ENCODE measurements around the gene BHLHE23.
"Not testable (repeated sequence)": the region's sequence is repeated elsewhere in the genome, so short reads cannot be mapped to it uniquely, and the experiment has no call there.

Gene BHLHE23

GRCh38 chr20:63042448-63043071, 35.8 kb upstream of the BHLHE23 start:
- DNase-seq = no peak

- no peak for DNase-seq
Observed at GRCh38 chr20:63041776-63042175, 35.0 kb upstream of the BHLHE23 start.

GRCh38 chr20:63037669-63038268, 31.0 kb upstream of the BHLHE23 start:
- DNase-seq = no peak

- no peak for DNase-seq
Observed at GRCh38 chr20:63036291-63036690, 29.5 kb upstream of the BHLHE23 start.

- no peak for DNase-seq
Observed at GRCh38 chr20:63035603-63036185, 28.9 kb upstream of the BHLHE23 start.

GRCh38 chr20:63034710-63035602, 28.2 kb upstream of the BHLHE23 start:
- not testable (repeated sequence) for DNase-seq

- DNase-seq = no peak
Observed at GRCh38 chr20:63033794-63034709, 27.3 kb upstream of the BHLHE23 start.

- no peak for DNase-seq
Observed at GRCh38 chr20:63032861-63033793, 26.4 kb upstream of the BHLHE23 start.

GRCh38 chr20:63032026-63032800, 25.4 kb upstream of the BHLHE23 start:
- no peak for DNase-seq

GRCh38 chr20:63031251-63032014, 24.7 kb upstream of the BHLHE23 start:
- no peak for DNase-seq

- no peak for DNase-seq
Observed at GRCh38 chr20:63029358-63030121, 22.8 kb upstream of the BHLHE23 start.

GRCh38 chr20:63028461-63028921, 21.7 kb upstream of the BHLHE23 start:
- DNase-seq = no peak

- DNase-seq = no peak
Observed at GRCh38 chr20:63027922-63028389, 21.2 kb upstream of the BHLHE23 start.

GRCh38 chr20:63027221-63027921, 20.6 kb upstream of the BHLHE23 start:
- no peak for DNase-seq

- DNase-seq = no peak
Observed at GRCh38 chr20:63026582-63027165, 19.9 kb upstream of the BHLHE23 start.

- DNase-seq = no peak
Observed at GRCh38 chr20:63025534-63026331, 19.0 kb upstream of the BHLHE23 start.
